HepG2 (cell line): ENCODE measurements around the gene BIRC6. TPM values are rescaled to one million over a fixed set of nuclear protein-coding genes. Genes with fewer than 3 reads are reported as not detected.

Experiments used
- ARNT ChIP-seq: fragments of 450-650 bp; IDR thresholded peaks from 2 replicates; pipeline ENCODE4 v1.6.1; 2017
- FOXP1 ChIP-seq, 2 experiments: fragments of 450-650 bp in 1 of 2; IDR thresholded peaks; 2 replicates each; pipeline ENCODE4 v1.6.1; 2017 to 2018; ENCODE audit warnings: antibody characterized with exemption in 1 of 2
- HDAC1 ChIP-seq: sonication (generic); formaldehyde crosslinking; IDR thresholded peaks from 2 replicates; pipeline ENCODE4 v1.5.1; 2020; ENCODE audit warnings: mild to moderate bottlenecking, missing genetic modification reagents
- JDP2 ChIP-seq: sonication (generic); formaldehyde crosslinking; IDR thresholded peaks from 2 replicates; pipeline ENCODE4 v1.8.1; 2022; ENCODE audit warnings: missing genetic modification reagents, borderline replicate concordance
- KMT2B ChIP-seq: IDR thresholded peaks from 2 replicates; pipeline ENCODE4 v1.6.1; 2016; ENCODE audit warnings: missing genetic modification reagents, missing compliant biosample characterization
- MAX ChIP-seq: IDR thresholded peaks from 2 replicates; pipeline ENCODE4 v1.6.1; 2012; ENCODE audit warnings: inconsistent platforms
- MIER3 ChIP-seq: IDR thresholded peaks from 2 replicates; pipeline ENCODE4 v1.6.1; 2016; ENCODE audit warnings: missing compliant biosample characterization, borderline replicate concordance
- NR1H2 ChIP-seq: sonication (generic); formaldehyde crosslinking; IDR thresholded peaks from 2 replicates; pipeline ENCODE4 v1.8.1; 2022; ENCODE audit warnings: low read depth, missing genetic modification reagents, borderline replicate concordance
- RNF219 ChIP-seq: sonication (generic); formaldehyde crosslinking; IDR thresholded peaks from 2 replicates; pipeline ENCODE4 v1.5.0; 2020; ENCODE audit warnings: mild to moderate bottlenecking, missing genetic modification reagents
- ZFP36 ChIP-seq: fragments of 150-350 bp; IDR thresholded peaks from 2 replicates; pipeline ENCODE4 v1.6.1; 2018; ENCODE audit warnings: borderline replicate concordance, low read length, low read depth; ENCODE audit not compliant: partially characterized antibody
- ZKSCAN1 ChIP-seq: fragments of 150-350 bp; IDR thresholded peaks from 2 replicates; pipeline ENCODE4 v1.6.1; 2014; ENCODE audit warnings: low read length
- ZNF496 ChIP-seq: sonication (generic); formaldehyde crosslinking; IDR thresholded peaks from 2 replicates; pipeline ENCODE4 v1.8.1; 2023; ENCODE audit warnings: mild to moderate bottlenecking, moderate library complexity, missing genetic modification reagents; ENCODE audit not compliant: insufficient replicate concordance
- ZNF629 ChIP-seq: sonication (generic); formaldehyde crosslinking; conservative IDR thresholded peaks from 2 replicates; pipeline ENCODE4 v1.5.0; 2020; ENCODE audit warnings: missing genetic modification reagents
- polyA plus RNA-seq, 8 experiments: library from polyadenylated mRNA; depleted of rRNA in 3 of 8; stranded (reverse) in 7 of 8; unstranded in 1 of 8; fragments of >200 nt; fragmentation: Illumina TruSeq in 4 of 8; extraction: Trizol in 4 of 8; gene quantifications; 2 replicates each; pipeline versions ENCODE4 v1.2.1 to v1.2.3, GENCODE V29; 2011 to 2016; ENCODE audit warnings: low read depth in 4 of 8, missing spikeins in 1 of 8, mixed read lengths in 1 of 8; ENCODE audit not compliant: insufficient read depth in 1 of 8
- total RNA-seq, 5 experiments: library from RNA; depleted of rRNA; stranded (reverse); fragments of >200 nt; fragmentation: Illumina TruSeq; extraction: Trizol; gene quantifications; 2 replicates each; pipeline ENCODE4 v1.2.3, GENCODE V29; 2016; ENCODE audit warnings: low read depth in 1 of 5
- TF ChIP-seq, protein P1 (sequence below): fragments of 450-650 bp; IDR thresholded peaks from 2 replicates; pipeline ENCODE4 v1.6.1; 2017; ENCODE audit warnings: mild to moderate bottlenecking
- TF ChIP-seq, protein P2 (sequence below): sonication (generic); formaldehyde crosslinking; IDR thresholded peaks from 2 replicates; pipeline ENCODE4 v1.8.0; 2022; ENCODE audit warnings: low read depth, missing genetic modification reagents
- TF ChIP-seq, protein P3 (sequence below): sonication (generic); formaldehyde crosslinking; conservative IDR thresholded peaks from 2 replicates; pipeline ENCODE4 v1.4.0; 2020; ENCODE audit warnings: missing genetic modification reagents
- TF ChIP-seq, protein P4 (sequence below): sonication (generic); formaldehyde crosslinking; IDR thresholded peaks from 2 replicates; pipeline ENCODE4 v1.4.0; 2020; ENCODE audit warnings: missing genetic modification reagents

Gene BIRC6
- total and polyA plus RNA-seq, 2 of the 13 experiments (the other 11 are each of a cell fraction or from before 2014, with no cell fraction given): 65.6 to 120 TPM

DNA sequence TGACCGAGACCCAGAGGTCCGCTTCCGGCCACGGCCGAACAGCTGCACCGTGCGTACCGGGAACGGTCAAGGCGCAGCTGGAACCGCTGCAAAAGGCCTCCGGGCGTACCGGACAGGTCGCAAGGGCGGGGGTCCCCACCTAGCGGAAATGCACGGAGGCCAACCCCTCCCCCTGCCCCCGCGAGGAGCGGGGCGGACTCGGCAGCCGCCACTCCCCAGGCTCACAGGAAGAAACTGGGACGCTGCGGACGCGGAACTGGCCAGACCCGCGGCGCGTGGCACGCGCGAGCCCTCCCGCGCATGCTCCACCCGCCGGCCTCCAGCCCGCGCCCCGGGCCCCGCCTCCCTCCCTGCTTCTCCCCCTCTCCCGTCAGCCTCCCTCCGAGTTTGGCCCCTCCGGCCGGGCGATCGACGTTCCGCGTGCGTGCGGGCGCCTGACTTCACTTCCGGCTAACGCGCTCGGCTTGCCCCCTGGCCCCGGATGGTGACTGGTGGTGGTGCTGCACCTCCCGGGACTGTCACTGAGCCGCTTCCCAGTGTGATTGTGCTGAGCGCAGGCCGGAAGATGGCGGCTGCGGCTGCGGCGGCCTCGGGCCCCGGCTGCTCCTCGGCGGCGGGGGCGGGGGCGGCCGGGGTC, at the start of gene BIRC6 (continued):
- TF ChIP-seq, protein P1, sequence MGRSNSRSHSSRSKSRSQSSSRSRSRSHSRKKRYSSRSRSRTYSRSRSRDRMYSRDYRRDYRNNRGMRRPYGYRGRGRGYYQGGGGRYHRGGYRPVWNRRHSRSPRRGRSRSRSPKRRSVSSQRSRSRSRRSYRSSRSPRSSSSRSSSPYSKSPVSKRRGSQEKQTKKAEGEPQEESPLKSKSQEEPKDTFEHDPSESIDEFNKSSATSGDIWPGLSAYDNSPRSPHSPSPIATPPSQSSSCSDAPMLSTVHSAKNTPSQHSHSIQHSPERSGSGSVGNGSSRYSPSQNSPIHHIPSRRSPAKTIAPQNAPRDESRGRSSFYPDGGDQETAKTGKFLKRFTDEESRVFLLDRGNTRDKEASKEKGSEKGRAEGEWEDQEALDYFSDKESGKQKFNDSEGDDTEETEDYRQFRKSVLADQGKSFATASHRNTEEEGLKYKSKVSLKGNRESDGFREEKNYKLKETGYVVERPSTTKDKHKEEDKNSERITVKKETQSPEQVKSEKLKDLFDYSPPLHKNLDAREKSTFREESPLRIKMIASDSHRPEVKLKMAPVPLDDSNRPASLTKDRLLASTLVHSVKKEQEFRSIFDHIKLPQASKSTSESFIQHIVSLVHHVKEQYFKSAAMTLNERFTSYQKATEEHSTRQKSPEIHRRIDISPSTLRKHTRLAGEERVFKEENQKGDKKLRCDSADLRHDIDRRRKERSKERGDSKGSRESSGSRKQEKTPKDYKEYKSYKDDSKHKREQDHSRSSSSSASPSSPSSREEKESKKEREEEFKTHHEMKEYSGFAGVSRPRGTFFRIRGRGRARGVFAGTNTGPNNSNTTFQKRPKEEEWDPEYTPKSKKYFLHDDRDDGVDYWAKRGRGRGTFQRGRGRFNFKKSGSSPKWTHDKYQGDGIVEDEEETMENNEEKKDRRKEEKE: no peak
- TF ChIP-seq ZNF629 (CRISPR knock-in tag): peak; percentile 39; the same call in 1 of the 2 replicates
- TF ChIP-seq HDAC1 (CRISPR knock-in tag): peak; percentile 90
- TF ChIP-seq ZFP36: no peak
- TF ChIP-seq KMT2B (CRISPR knock-in tag): peak; percentile 90
- no peak for TF ChIP-seq ZNF496
- TF ChIP-seq ARNT: no peak
- TF ChIP-seq RNF219 (CRISPR knock-in tag): peak; percentile 87; the same call in 1 of the 2 replicates
- TF ChIP-seq, protein P2, sequence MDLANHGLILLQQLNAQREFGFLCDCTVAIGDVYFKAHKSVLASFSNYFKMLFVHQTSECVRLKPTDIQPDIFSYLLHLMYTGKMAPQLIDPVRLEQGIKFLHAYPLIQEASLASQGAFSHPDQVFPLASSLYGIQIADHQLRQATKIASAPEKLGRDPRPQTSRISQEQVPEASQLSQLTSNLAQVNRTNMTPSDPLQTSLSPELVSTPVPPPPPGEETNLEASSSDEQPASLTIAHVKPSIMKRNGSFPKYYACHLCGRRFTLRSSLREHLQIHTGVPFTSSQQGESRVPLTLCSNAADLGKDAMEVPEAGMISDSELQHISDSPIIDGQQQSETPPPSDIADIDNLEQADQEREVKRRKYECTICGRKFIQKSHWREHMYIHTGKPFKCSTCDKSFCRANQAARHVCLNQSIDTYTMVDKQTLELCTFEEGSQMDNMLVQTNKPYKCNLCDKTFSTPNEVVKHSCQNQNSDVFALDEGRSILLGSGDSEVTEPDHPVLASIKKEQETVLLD (CRISPR knock-in tag): peak; percentile 100
- no peak for TF ChIP-seq FOXP1 (IDR thresholded peaks at IDR 0.05)
- TF ChIP-seq FOXP1 (CRISPR knock-in tag; IDR thresholded peaks at IDR 0.05): peak; percentile 52; the same call in 1 of the 2 replicates
- peak; percentile 95; the same call in 1 of the 2 replicates for TF ChIP-seq MIER3 (CRISPR knock-in tag)
- no peak; the same call in 1 of the 2 replicates for TF ChIP-seq NR1H2 (CRISPR knock-in tag)
- TF ChIP-seq, protein P3, sequence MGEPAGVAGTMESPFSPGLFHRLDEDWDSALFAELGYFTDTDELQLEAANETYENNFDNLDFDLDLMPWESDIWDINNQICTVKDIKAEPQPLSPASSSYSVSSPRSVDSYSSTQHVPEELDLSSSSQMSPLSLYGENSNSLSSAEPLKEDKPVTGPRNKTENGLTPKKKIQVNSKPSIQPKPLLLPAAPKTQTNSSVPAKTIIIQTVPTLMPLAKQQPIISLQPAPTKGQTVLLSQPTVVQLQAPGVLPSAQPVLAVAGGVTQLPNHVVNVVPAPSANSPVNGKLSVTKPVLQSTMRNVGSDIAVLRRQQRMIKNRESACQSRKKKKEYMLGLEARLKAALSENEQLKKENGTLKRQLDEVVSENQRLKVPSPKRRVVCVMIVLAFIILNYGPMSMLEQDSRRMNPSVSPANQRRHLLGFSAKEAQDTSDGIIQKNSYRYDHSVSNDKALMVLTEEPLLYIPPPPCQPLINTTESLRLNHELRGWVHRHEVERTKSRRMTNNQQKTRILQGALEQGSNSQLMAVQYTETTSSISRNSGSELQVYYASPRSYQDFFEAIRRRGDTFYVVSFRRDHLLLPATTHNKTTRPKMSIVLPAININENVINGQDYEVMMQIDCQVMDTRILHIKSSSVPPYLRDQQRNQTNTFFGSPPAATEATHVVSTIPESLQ (CRISPR knock-in tag): 0 out of 2 replicates have a peak, but pooled peaks have one; percentile 11
- TF ChIP-seq JDP2 (CRISPR knock-in tag): peak; percentile 72; the same call in 1 of the 2 replicates
- peak; percentile 95 for TF ChIP-seq MAX
- TF ChIP-seq ZKSCAN1: peak; percentile 55; the same call in 1 of the 2 replicates
- TF ChIP-seq, protein P4, sequence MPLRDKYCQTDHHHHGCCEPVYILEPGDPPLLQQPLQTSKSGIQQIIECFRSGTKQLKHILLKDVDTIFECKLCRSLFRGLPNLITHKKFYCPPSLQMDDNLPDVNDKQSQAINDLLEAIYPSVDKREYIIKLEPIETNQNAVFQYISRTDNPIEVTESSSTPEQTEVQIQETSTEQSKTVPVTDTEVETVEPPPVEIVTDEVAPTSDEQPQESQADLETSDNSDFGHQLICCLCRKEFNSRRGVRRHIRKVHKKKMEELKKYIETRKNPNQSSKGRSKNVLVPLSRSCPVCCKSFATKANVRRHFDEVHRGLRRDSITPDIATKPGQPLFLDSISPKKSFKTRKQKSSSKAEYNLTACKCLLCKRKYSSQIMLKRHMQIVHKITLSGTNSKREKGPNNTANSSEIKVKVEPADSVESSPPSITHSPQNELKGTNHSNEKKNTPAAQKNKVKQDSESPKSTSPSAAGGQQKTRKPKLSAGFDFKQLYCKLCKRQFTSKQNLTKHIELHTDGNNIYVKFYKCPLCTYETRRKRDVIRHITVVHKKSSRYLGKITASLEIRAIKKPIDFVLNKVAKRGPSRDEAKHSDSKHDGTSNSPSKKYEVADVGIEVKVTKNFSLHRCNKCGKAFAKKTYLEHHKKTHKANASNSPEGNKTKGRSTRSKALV (CRISPR knock-in tag): peak; percentile 88; the same call in 1 of the 2 replicates
